ENCODE results near the gene IGSF5. TPM values are rescaled to one million over a fixed set of nuclear protein-coding genes. Genes with fewer than 3 reads are reported as not detected.
"Not testable (repeated sequence)": the region's sequence is repeated elsewhere in the genome, so short reads cannot be mapped to it uniquely, and the experiment has no call there.

The IGSF5 gene
- total RNA-seq, 1 donor from 2014 or later, result not detected

DNA sequence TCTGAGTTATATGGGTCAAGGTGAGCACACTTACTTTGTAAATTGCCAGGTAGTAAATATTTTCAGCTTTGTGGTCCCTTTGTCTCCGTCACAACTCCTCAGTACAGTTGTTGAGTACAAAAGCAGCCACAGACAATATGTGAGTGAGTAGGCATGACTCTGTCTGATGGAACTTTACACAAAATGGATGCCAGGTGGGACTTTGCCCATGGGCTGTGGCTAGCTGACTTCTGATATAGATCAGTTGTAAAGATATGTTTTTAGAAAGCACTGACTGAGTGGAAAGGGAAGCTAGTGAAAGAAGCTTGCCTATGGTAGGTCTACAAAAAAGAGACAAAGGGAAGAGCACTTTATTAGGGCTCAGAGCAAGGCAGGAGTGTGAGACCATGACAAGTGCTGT, 23.1 kb upstream of the IGSF5 start:
- H3K4me3 Mint-ChIP-seq (ENCODE audit: low read depth), result no peak overlapping the region
- H3K9me3 Mint-ChIP-seq, result no peaks in the 10 kb centered on the region
- no peaks in the 10 kb centered on the region for H3K4me1 Mint-ChIP-seq (ENCODE audit: low read depth)
- H3K27me3 Mint-ChIP-seq (ENCODE audit: low read depth), result no peaks in the 10 kb centered on the region
- H3K36me3 Mint-ChIP-seq (ENCODE audit: low read depth), result no peaks in the 10 kb centered on the region
- intact Hi-C loops (cut with micrococcal nuclease), result no loop called here
- H3K27ac Mint-ChIP-seq, result no peak overlapping the region
- DNase-seq (ENCODE audit: low spot score), result no peak

DNA sequence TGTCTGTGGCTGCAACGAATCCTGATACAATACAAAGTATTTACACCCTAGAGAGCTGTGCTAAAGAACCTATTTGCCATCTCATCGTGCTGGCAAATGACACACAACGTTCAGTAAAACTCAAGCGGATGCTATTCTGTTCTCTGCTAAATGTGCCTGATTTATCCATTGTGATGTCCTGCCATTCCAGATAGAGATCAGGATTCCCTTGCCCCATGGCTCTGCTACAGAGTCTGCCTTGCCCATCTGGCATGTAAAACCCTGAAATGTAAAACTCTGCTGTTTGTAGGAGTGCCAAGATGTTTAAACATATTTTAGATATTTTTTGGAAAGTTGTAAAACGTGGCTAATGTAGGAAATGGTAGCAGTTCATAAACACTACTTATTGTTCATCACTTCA, 20.0 kb upstream of the IGSF5 start:
- Mint-ChIP-seq H3K4me3 (ENCODE audit: low read depth) (no peak overlapping the region), H3K36me3 (ENCODE audit: low read depth) (no peaks in the 10 kb centered on the region), H3K27me3 (ENCODE audit: low read depth) (no peaks in the 10 kb centered on the region), H3K9me3 (no peaks in the 10 kb centered on the region), H3K4me1 (ENCODE audit: low read depth) (no peaks in the 10 kb centered on the region), H3K27ac (no peak overlapping the region)
- intact Hi-C loops (cut with micrococcal nuclease), result no loop called here
- no peak for DNase-seq (ENCODE audit: low spot score)

DNA sequence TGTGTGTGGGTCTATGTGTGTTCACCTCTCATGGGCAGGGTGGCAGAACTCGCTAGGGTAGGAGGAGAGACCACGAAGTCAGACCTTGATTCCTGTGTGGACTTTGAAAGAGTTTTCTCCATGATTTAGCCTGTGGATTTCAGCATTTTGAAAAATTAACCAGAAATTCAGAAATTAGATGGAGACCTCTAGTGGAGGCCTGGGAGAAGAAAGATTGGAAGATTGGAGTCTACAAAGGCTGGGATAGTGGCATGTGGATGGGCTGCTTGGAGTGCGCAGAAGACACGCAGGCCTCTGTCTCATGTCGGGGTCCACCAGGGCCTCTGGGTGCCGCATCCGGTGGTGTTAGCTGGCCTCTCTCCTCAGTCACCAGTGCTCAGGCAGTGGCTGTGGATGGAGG, 18.9 kb upstream of the IGSF5 start:
- H3K9me3 Mint-ChIP-seq, result no peaks in the 10 kb centered on the region
- H3K4me3 Mint-ChIP-seq (ENCODE audit: low read depth), result no peak overlapping the region
- DNase-seq (ENCODE audit: low spot score), result no peak
- H3K27me3 Mint-ChIP-seq (ENCODE audit: low read depth), result no peaks in the 10 kb centered on the region
- intact Hi-C loops (cut with micrococcal nuclease), result no loop called here
- no peaks in the 10 kb centered on the region for H3K36me3 Mint-ChIP-seq (ENCODE audit: low read depth)
- H3K4me1 Mint-ChIP-seq (ENCODE audit: low read depth), result no peaks in the 10 kb centered on the region
- no peak overlapping the region for H3K27ac Mint-ChIP-seq

DNA sequence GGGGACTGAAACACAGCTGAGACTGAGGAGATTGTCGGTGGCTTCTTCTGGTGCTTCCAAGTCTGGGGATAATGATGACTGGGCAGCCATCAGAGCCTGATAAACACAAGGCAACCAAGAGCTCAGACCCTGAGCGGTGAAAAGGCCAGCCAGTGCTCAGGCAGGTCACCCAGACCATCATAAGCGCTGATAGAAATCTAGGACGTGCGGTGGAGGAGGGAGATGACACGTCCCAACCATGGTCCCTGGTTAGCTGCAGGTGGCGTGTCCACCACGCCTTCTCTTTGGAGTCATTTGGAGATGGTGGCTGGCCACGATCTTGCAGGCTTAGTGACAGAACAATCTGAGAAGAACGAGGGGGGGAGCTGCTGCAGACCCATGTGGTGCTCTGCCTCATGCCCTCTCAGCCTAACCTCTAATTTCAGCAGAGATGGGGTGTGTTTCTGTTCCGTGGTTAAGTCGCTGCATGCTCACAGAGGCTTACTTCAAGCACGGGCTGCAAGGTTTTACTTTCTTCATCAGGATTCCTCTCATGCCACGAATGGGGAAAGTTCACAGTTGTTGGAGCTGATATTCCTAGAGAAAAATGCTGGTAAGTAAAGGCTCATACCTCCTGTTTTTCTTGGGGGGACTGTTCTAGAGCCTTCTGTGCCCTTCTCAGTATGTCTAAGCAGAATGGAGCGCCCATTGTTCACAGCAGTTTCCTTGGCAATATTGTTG, 17.4 kb upstream of the IGSF5 start:
- Mint-ChIP-seq H3K4me3 (ENCODE audit: low read depth) (no peak overlapping the region), H3K27me3 (ENCODE audit: low read depth) (no peaks in the 10 kb centered on the region), H3K27ac (no peak overlapping the region), H3K9me3 (no peaks in the 10 kb centered on the region), H3K36me3 (ENCODE audit: low read depth) (no peaks in the 10 kb centered on the region), H3K4me1 (ENCODE audit: low read depth) (no peaks in the 10 kb centered on the region)
- intact Hi-C loops (cut with micrococcal nuclease), result no loop called here
- no peak for DNase-seq (ENCODE audit: low spot score)

DNA sequence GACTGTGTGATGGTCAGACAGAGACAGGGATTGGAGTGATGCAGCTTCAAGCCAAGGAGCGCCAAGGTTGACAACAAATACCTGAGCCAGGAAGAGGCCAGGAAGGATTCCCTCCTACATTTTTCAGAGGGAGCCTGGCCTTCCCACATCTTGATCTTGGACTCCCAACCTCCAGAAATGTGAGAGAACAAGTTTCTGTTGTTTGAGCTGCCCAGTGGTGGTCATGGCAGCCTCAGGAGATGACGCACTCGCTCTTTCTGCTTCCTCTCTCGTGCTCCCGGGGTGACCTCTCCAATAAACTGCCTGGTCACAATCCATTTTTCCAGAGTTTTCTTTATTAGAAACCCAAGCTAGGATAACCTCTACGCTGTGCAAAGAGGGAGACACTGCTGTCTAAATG, 16.6 kb upstream of the IGSF5 start:
- no peaks in the 10 kb centered on the region for H3K4me1 Mint-ChIP-seq (ENCODE audit: low read depth)
- intact Hi-C loops (cut with micrococcal nuclease), result no loop called here

DNA sequence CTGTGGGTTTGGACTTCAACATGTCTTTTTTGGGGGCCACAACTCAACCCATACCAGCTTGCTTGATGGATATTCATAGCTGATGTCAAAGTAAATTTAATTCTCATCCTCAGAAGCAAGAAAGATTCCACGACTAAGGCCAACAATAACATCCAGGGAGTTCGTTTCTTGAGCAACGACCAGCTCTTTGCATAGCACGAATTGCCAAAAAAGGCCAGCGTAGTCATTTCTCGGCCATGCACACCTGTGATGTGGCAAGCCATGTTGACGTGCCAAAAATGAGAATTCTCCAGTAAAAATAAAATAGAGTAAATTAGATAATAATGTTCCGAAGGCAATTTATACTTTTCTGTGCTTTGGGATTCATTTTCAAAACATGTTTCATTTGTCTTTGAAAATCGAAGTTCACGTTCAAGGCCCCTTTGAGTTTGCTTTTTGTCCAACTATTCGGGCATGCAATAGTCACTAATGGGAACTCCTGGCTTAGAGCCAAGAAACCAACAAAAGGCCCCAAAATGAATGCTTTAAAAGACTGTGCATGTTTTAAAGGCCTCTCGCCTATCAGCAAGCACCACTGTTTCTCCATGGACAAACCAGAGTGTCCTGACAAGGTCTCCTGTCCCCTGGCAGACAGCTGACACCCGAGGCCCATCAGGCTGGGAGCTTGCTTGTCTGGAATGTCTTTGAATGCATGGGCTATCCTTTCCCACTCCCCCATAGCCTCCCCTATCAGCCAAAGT, 14.4 kb upstream of the IGSF5 start:
- Mint-ChIP-seq H3K9me3 (no peaks in the 10 kb centered on the region), H3K4me1 (ENCODE audit: low read depth) (no peaks in the 10 kb centered on the region), H3K36me3 (ENCODE audit: low read depth) (no peaks in the 10 kb centered on the region), H3K4me3 (ENCODE audit: low read depth) (no peak overlapping the region), H3K27ac (no peak overlapping the region), H3K27me3 (ENCODE audit: low read depth) (no peaks in the 10 kb centered on the region)
- DNase-seq (ENCODE audit: low spot score), result no peak
- intact Hi-C loops (cut with micrococcal nuclease), result no loop called here

More for the DNA sequence above, 16.6 kb upstream of the IGSF5 start:
- no peak for DNase-seq (ENCODE audit: low spot score)
- Mint-ChIP-seq H3K4me3 (ENCODE audit: low read depth) (no peak overlapping the region), H3K36me3 (ENCODE audit: low read depth) (no peaks in the 10 kb centered on the region), H3K27ac (no peak overlapping the region), H3K9me3 (no peaks in the 10 kb centered on the region), H3K27me3 (ENCODE audit: low read depth) (no peaks in the 10 kb centered on the region)

DNA sequence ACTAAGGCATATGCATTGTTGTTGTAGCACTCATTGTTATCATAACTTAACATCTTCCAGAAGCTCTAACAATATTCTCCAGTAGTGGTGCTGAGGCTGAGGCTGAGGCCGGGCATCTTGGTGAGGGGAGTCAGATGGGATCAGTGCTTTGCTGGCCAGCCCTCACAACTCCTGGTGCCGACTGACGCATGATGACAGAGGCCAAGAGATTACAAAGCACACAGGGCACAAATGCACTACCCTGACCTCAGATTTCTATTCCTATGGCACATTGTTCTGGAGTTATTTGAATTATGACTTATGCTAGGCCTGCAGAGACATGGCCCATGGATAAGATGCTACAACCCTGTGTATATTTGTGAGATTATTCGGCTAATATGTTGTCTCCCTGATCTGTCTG, 8.3 kb upstream of the IGSF5 start:
- Mint-ChIP-seq H3K4me1 (ENCODE audit: low read depth) (no peaks in the 10 kb centered on the region), H3K36me3 (ENCODE audit: low read depth) (no peaks in the 10 kb centered on the region), H3K9me3 (no peaks in the 10 kb centered on the region), H3K27ac (no peak overlapping the region), H3K27me3 (ENCODE audit: low read depth) (no peaks in the 10 kb centered on the region), H3K4me3 (ENCODE audit: low read depth) (no peak overlapping the region)
- intact Hi-C loops (cut with micrococcal nuclease), result no loop called here
- DNase-seq (ENCODE audit: low spot score), result no peak

DNA sequence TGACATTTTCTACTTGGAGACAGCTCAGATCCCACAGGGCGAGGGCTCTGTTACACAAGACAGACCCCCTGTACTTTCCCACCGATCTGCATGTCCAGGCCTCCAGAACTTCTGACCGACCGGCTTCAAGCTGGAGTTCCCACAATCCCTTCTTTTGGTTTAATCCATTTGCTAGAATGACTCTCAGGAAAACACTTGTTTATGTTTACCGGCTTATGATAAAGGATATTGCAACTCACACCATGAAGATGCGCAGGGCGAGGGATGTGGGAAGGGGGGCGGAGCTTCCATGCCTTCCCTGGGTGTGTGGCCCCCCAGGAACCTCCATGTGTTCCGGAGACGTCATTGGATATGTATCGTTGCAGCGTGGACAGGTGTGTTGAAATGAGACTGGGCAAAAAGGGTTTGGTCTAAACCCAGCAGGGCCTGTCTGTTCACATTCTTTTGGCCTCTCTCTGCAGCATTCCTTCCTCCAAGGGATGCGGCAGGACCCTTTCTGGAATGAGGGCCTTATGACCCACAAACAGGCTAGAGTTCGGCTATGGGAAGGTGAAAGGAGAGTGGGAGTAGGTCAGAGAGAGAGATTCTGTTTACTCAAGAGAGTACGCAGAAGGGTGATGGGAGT, 7.5 kb upstream of the IGSF5 start:
- intact Hi-C loops (cut with micrococcal nuclease), result no loop called here
- no peaks in the 10 kb centered on the region for H3K36me3 Mint-ChIP-seq (ENCODE audit: low read depth)
- no peaks in the 10 kb centered on the region for H3K4me1 Mint-ChIP-seq (ENCODE audit: low read depth)
- H3K27me3 Mint-ChIP-seq (ENCODE audit: low read depth), result no peaks in the 10 kb centered on the region
- H3K9me3 Mint-ChIP-seq, result no peaks in the 10 kb centered on the region
- no peak overlapping the region for H3K27ac Mint-ChIP-seq
- H3K4me3 Mint-ChIP-seq (ENCODE audit: low read depth), result no peak overlapping the region
- no peak for DNase-seq (ENCODE audit: low spot score)

DNA sequence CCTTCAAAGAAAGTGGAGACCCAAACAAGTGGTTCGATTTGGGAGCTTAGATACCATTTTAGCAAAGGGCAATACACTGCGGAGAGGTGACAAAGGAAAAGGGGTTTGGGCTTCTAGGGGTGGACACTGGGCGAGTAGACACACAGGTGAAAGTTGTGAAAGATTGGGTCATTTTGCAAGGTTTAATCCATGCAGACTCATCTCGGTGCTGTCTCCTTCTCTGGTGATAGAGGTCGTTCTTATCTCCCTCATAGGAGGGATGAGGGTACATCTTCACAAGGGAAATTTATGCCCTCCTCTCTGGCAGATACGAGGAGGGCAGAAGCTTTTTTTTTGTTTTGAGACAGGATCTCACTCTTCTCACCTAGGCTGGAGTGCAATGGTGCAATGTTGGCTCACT, 6.4 kb upstream of the IGSF5 start:
- no peak for DNase-seq (ENCODE audit: low spot score)
- Mint-ChIP-seq H3K4me1 (ENCODE audit: low read depth) (no peaks in the 10 kb centered on the region), H3K27ac (no peak overlapping the region), H3K9me3 (no peaks in the 10 kb centered on the region), H3K4me3 (ENCODE audit: low read depth) (no peak overlapping the region), H3K36me3 (ENCODE audit: low read depth) (no peaks in the 10 kb centered on the region), H3K27me3 (ENCODE audit: low read depth) (no peaks in the 10 kb centered on the region)
- intact Hi-C loops (cut with micrococcal nuclease), result no loop called here

DNA sequence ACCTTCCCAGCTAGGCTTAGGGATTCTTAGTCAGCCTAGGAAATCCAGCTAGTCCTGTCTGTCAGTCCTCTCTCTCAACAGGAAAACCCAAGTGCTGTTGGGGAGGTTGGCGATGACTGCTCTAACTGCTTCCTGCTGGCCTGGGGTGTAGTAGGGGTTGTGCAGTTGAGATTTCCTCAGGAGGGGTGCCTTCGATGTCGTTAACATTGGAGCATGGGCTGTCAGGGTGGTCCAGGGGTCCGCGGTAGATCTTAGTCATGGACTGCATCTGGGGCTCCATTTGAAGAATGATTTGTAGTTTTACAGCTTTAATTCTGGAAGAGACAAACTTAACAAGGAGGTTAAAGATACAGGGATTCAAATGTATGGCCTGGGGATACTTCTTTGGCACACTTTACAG, 5.5 kb upstream of the IGSF5 start:
- H3K4me1 Mint-ChIP-seq (ENCODE audit: low read depth); H3K9me3 Mint-ChIP-seq; H3K4me3 Mint-ChIP-seq (ENCODE audit: low read depth); H3K27me3 Mint-ChIP-seq (ENCODE audit: low read depth); H3K27ac Mint-ChIP-seq; DNase-seq (ENCODE audit: low spot score); intact Hi-C loops (cut with micrococcal nuclease); H3K36me3 Mint-ChIP-seq (ENCODE audit: low read depth): not testable (repeated sequence)

DNA sequence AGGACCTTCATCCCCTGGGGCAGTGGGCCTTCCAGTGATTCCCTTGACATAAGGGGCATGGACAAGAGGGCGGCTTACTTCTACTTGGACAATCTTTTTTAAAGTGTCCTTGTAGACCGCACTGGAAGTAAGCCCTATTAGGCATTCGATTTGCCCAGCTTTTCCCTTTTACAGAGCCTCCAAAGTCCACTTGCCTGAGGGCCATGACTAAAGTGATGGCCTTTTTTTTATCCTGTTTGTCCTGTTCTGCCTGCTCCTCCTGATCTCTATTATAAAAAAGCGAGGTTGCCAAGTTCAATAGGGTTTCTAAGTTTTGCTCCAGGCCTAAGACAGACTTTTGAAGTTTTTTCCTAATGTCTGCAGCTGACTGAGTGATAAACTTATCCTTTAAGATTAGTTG, 2.4 kb upstream of the IGSF5 start:
- H3K4me1 Mint-ChIP-seq (ENCODE audit: low read depth); H3K36me3 Mint-ChIP-seq (ENCODE audit: low read depth); H3K27ac Mint-ChIP-seq; DNase-seq (ENCODE audit: low spot score); H3K27me3 Mint-ChIP-seq (ENCODE audit: low read depth); H3K4me3 Mint-ChIP-seq (ENCODE audit: low read depth); intact Hi-C loops (cut with micrococcal nuclease): not testable (repeated sequence)
- H3K9me3 Mint-ChIP-seq, result peaks cover 11% of the 10 kb centered on the region

DNA sequence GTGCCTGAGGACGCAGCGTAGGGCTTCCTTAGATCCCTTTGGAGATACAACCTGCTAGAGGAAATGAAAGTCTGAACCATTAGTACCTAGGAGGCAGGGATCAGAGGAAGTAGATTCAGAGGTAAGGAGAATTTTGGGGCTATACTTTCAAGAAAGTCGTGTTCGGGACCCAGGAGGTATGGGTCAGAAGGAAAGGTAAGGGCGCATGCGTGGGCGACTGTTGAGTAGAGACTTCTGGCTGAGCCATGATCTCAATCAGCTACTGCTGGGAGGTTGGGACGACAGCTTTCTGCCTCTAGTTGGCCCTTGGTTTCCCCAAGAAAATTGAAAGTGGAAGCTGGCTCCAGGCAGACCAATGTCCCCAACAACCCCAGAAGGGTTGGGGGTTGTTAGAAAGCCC, 349 bp downstream of the IGSF5 start:
- intact Hi-C loops (cut with micrococcal nuclease); H3K4me1 Mint-ChIP-seq (ENCODE audit: low read depth); H3K4me3 Mint-ChIP-seq (ENCODE audit: low read depth); H3K27me3 Mint-ChIP-seq (ENCODE audit: low read depth); H3K27ac Mint-ChIP-seq; H3K36me3 Mint-ChIP-seq (ENCODE audit: low read depth); DNase-seq (ENCODE audit: low spot score): not testable (repeated sequence)
- peaks cover 11% of the 10 kb centered on the region for H3K9me3 Mint-ChIP-seq

DNA sequence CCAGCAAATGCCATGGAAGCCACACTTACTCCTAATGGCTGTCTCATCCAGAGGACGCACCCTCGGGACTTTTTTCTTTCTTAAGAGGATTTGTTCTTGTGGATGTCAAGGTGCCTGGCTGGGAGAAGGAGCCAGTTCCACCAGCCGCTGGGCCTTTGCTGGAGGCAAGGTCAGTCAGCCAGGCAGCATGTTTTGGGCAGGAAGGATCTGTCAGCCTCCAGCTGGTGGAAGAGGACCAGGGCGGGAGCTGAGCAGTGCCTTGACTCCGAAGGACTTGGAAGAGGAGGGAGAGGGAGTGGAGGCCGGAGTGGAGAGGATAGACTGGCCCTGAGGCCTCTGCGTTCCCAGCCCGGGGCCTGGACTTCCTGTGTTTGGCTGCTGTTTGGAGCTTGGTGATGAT, 5.7 kb downstream of the IGSF5 start:
- Mint-ChIP-seq H3K4me3 (ENCODE audit: low read depth) (no peak overlapping the region), H3K27ac (no peak overlapping the region)

More for the DNA sequence above, 5.7 kb downstream of the IGSF5 start:
- H3K4me1 Mint-ChIP-seq (ENCODE audit: low read depth), result no peaks in the 10 kb centered on the region
- DNase-seq (ENCODE audit: low spot score), result no peak
- no peaks in the 10 kb centered on the region for H3K36me3 Mint-ChIP-seq (ENCODE audit: low read depth)
- intact Hi-C loops (cut with micrococcal nuclease), result no loop called here
- no peaks in the 10 kb centered on the region for H3K27me3 Mint-ChIP-seq (ENCODE audit: low read depth)
- peaks cover 4% of the 10 kb centered on the region for H3K9me3 Mint-ChIP-seq

Measured in activated T-helper 2 cell treated with anti-CD3 and anti-CD28 coated beads, Interferon-gamma antibody, Interleukin-2, Interleukin-4, amounts not matched to agents 10 μg/mL and 5 μg/mL and 100 μg/mL, durations not matched to agents 14 hours and 24 hours and 36 hours (primary cell).